KMS-11 (cell line): Measurements from ENCODE around the gene RPL28.

Experiments used
- H2AFZ ChIP-seq: fragments of 200-600 bp; sonication (generic); 2 replicates; pipeline ENCODE4 v1.6.1; 2016; ENCODE audit warnings: antibody characterized with exemption, mixed run types, low read depth
- H3K27ac ChIP-seq: fragments of 200-600 bp; sonication (generic); 2 replicates; pipeline ENCODE4 v1.6.1; 2016; ENCODE audit warnings: mild to moderate bottlenecking, mixed run types
- H3K27me3 ChIP-seq: fragments of 200-600 bp; sonication (generic); 2 replicates; pipeline ENCODE4 v1.6.1; 2017; ENCODE audit warnings: mild to moderate bottlenecking, low read depth, mixed run types, moderate library complexity; ENCODE audit not compliant: insufficient read depth
- H3K36me3 ChIP-seq: fragments of 200-600 bp; sonication (generic); 2 replicates; pipeline ENCODE4 v1.6.1; 2017; ENCODE audit warnings: mild to moderate bottlenecking, mixed run types; ENCODE audit not compliant: insufficient read depth
- H3K4me1 ChIP-seq: fragments of 200-600 bp; sonication (generic); 2 replicates; pipeline ENCODE4 v1.6.1; 2016; ENCODE audit warnings: mild to moderate bottlenecking, low read depth, mixed run types; ENCODE audit not compliant: poor library complexity, severe bottlenecking
- H3K4me2 ChIP-seq: fragments of 200-600 bp; sonication (generic); 2 replicates; pipeline ENCODE4 v1.7.0; 2016; ENCODE audit warnings: mild to moderate bottlenecking, mixed run types
- H3K4me3 ChIP-seq: fragments of 200-600 bp; sonication (generic); IDR thresholded peaks from 2 replicates; pipeline ENCODE4 v1.6.1; 2017; ENCODE audit warnings: low read depth, low read length, mixed read lengths; ENCODE audit not compliant: insufficient read depth
- H3K79me2 ChIP-seq: fragments of 200-600 bp; sonication (generic); 2 replicates; pipeline ENCODE4 v1.6.1; 2016; ENCODE audit warnings: low read depth, mixed run types; ENCODE audit not compliant: insufficient read depth
- H3K9ac ChIP-seq: fragments of 200-600 bp; sonication (generic); 2 replicates; pipeline ENCODE4 v1.6.1; 2016; ENCODE audit warnings: mild to moderate bottlenecking, mixed run types
- H4K20me1 ChIP-seq: fragments of 200-600 bp; sonication (generic); 2 replicates; pipeline ENCODE4 v1.6.1; 2016; ENCODE audit warnings: mild to moderate bottlenecking, mixed run types; ENCODE audit not compliant: insufficient read depth
- TF ChIP-seq, protein P1 (sequence below): fragments of 200-600 bp; sonication (generic); conservative IDR thresholded peaks from 2 replicates; pipeline ENCODE4 v1.6.1; 2017; ENCODE audit warnings: low read depth, mild to moderate bottlenecking, antibody characterized with exemption, low read length, moderate library complexity, mixed read lengths

Gene RPL28

DNA sequence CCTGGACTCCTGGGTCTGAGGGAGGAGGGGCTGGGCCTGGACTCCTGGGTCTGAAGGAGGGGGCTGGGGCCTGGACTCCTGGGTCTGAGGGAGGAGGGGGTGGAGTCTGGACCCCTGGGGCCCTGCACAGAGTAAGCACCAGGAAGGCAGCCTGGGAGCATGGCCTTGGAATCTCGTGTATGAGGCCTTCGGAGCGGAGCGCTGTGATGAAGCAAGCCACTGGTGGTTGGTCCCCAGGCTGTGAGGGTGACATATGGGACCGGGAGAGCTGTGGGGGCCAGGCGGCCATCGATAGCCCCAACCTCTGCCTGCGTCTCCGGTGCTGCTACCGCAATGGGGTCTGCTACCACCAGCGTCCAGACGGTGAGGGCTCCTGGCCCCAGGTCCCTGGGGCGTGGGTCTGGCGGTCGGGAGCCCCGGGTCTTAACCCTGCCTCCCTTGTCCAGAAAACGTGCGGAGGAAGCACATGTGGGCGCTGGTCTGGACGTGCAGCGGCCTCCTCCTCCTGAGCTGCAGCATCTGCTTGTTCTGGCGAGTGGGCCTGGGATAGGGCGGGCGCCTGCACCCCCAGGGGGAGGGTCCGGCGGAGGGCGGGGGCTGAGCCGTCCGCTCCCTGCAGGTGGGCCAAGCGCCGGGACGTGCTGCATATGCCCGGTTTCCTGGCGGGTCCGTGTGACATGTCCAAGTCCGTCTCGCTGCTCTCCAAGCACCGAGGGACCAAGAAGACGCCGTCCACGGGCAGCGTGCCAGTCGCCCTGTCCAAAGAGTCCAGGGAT, 8.2 kb upstream of the RPL28 start:
- Histone ChIP-seq H3K79me2 (peaks cover 10% of the 10 kb centered on the region), H3K4me1 (peaks cover 16% of the 10 kb centered on the region), H3K27me3 (peaks cover 11% of the 10 kb centered on the region; the same call in 1 of the 2 replicates), H3K4me3 (no peak overlapping the region), H4K20me1 (no peaks in the 10 kb centered on the region), H3K36me3 (no peaks in the 10 kb centered on the region), H2AFZ (no peak overlapping the region), H3K4me2 (no peak overlapping the region), H3K27ac (no peak overlapping the region), H3K9ac (no peak overlapping the region)
- TF ChIP-seq, protein P1, sequence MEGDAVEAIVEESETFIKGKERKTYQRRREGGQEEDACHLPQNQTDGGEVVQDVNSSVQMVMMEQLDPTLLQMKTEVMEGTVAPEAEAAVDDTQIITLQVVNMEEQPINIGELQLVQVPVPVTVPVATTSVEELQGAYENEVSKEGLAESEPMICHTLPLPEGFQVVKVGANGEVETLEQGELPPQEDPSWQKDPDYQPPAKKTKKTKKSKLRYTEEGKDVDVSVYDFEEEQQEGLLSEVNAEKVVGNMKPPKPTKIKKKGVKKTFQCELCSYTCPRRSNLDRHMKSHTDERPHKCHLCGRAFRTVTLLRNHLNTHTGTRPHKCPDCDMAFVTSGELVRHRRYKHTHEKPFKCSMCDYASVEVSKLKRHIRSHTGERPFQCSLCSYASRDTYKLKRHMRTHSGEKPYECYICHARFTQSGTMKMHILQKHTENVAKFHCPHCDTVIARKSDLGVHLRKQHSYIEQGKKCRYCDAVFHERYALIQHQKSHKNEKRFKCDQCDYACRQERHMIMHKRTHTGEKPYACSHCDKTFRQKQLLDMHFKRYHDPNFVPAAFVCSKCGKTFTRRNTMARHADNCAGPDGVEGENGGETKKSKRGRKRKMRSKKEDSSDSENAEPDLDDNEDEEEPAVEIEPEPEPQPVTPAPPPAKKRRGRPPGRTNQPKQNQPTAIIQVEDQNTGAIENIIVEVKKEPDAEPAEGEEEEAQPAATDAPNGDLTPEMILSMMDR: no peak

DNA sequence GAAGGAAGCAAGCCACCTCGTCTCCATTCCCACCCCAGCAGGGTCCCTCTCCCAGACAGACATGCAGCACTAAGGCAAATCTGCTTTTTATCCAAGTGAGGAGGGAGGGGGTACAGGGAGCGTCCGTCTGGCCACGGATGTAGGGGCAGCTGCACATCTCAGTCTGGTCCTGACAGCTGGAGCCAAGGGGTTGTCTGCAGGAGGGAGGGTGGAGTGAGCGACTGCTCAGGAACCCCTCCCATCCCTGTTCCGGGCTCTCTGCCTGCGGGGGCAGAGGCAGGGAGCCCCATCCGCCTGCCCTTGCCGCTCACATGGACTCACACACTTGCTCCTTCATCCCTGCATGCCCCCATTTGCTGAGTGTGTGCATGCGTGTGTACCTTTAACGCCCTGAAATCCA, 6.6 kb upstream of the RPL28 start:
- H3K79me2 ChIP-seq: peaks cover 17% of the 10 kb centered on the region
- no peaks in the 10 kb centered on the region for H3K36me3 ChIP-seq
- H3K9ac ChIP-seq: no peak overlapping the region
- H3K4me3 ChIP-seq: no peak overlapping the region
- H2AFZ ChIP-seq: no peak overlapping the region
- H3K27me3 ChIP-seq: peaks cover under 1% of the 10 kb centered on the region; the same call in 1 of the 2 replicates
- H3K4me2 ChIP-seq: no peak overlapping the region
- no peaks in the 10 kb centered on the region for H4K20me1 ChIP-seq
- H3K27ac ChIP-seq: no peak overlapping the region
- H3K4me1 ChIP-seq: peaks cover 21% of the 10 kb centered on the region
- TF ChIP-seq, protein P1: no peak

DNA sequence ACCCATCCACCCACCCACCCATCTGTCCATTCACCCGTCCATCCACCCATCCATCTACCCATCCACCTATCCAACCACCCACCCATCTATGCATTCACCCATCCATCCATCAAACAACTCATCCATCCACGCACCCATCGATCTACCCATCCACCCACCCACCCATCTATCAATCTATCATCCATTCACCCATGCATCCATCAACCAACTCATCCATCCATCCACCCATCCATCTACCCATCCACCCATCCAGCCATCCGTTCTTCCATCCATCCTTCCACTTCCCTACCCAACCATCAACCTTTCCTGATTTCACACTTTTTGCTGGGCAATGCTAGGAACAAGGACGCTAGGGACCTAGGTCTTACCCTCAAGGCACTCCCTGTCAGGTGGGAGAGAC, 3.7 kb upstream of the RPL28 start:
- H3K27me3 ChIP-seq: no peaks in the 10 kb centered on the region
- TF ChIP-seq, protein P1: no peak
- peaks cover 19% of the 10 kb centered on the region for H3K4me1 ChIP-seq
- peaks cover 29% of the 10 kb centered on the region for H3K79me2 ChIP-seq
- no peak overlapping the region for H3K9ac ChIP-seq
- no peak overlapping the region for H3K27ac ChIP-seq
- H3K4me2 ChIP-seq: peak overlapping the region; percentile 91; the same call in 1 of the 2 replicates
- H3K36me3 ChIP-seq: peaks cover 6% of the 10 kb centered on the region; the same call in 1 of the 2 replicates
- no peak overlapping the region for H2AFZ ChIP-seq
- H3K4me3 ChIP-seq: no peak overlapping the region
- peaks cover 6% of the 10 kb centered on the region; the same call in 1 of the 2 replicates for H4K20me1 ChIP-seq

DNA sequence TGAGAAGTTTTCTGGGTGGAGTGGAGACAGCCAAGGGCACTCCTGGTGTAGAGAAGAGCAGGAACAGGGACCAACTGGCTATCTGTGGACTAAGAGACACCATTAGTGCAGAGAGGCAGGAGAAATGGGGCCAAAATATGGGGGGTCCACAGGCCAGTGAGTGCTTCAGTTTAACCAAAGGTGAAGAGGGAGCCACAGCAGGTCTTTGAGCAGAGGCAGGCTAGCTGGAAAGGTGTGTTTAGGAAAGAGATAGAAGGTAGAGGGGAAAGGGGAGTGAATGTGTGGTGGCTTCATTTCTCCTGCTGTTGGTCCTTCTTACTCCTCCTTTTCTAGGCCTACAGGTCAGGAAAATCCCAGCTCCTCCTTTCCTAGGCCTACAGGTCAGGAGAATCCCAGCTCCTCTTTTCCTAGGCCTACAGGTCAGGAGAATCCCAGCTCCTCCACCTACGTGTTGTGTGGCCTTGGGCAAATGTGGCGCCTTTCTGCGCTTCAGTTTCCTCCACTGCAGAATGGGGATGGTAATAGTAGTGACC, 3.1 kb upstream of the RPL28 start:
- Histone ChIP-seq H3K27me3 (no peaks in the 10 kb centered on the region), H3K27ac (peak overlapping the region; percentile 51), H3K4me1 (peaks cover 25% of the 10 kb centered on the region), H3K79me2 (peaks cover 34% of the 10 kb centered on the region), H4K20me1 (peaks cover 12% of the 10 kb centered on the region), H3K4me3 (no peak overlapping the region), H3K4me2 (peak overlapping the region; percentile 91), H2AFZ (peak overlapping the region; percentile 51; the same call in 1 of the 2 replicates), H3K36me3 (peaks cover 12% of the 10 kb centered on the region; the same call in 1 of the 2 replicates), H3K9ac (peak overlapping the region; percentile 84; the same call in 1 of the 2 replicates)
- TF ChIP-seq, protein P1: no peak
